Neutrophil (primary cell): ENCODE measurements around the gene PLA2G3.

Source experiments
- H3K27ac ChIP-seq: fragments of 200-600 bp; sonication (generic); 2 replicates; pipeline ENCODE4 v1.5.1; 2016; ENCODE audit warnings: mild to moderate bottlenecking, moderate library complexity
- H3K27me3 ChIP-seq: fragments of 200-600 bp; sonication (generic); 2 replicates; pipeline ENCODE4 v1.6.0; 2016; ENCODE audit warnings: mild to moderate bottlenecking
- H3K36me3 ChIP-seq: fragments of 200-600 bp; sonication (generic); 2 replicates; pipeline ENCODE4 v1.5.1; 2017
- H3K4me1 ChIP-seq, 2 experiments: fragments of 200-600 bp in 1 of 2; sonication (generic) in 1 of 2; 1 replicate in 1 of 2; 2 replicates in 1 of 2; pipeline versions ENCODE4 v1.5.1 to v1.6.1; 2013 to 2016; ENCODE audit warnings: low read depth in 1 of 2, low read length in 1 of 2, mild to moderate bottlenecking in 1 of 2, moderate library complexity in 1 of 2; ENCODE audit not compliant: control insufficient read depth in 1 of 2, insufficient read depth in 1 of 2
- H3K4me3 ChIP-seq, 2 experiments: fragments of 200-600 bp in 1 of 2; sonication (generic) in 1 of 2; 1 replicate in 1 of 2; 2 replicates in 1 of 2; pipeline ENCODE4 v1.5.1; 2013 to 2016; ENCODE audit warnings: low read depth in 1 of 2, low read length in 1 of 2, mild to moderate bottlenecking in 1 of 2, moderate library complexity in 1 of 2
- H3K9me3 ChIP-seq: fragments of 200-600 bp; sonication (generic); 2 replicates; pipeline ENCODE4 v1.5.1; 2016
- CTCF ChIP-seq: fragments of 200-600 bp; sonication (generic); IDR thresholded peaks from 2 replicates; pipeline ENCODE4 v1.5.1; 2016; ENCODE audit warnings: antibody characterized with exemption

The PLA2G3 gene

GRCh38 chr22:31139866-31140716, at the start of gene PLA2G3:
Gene PLA2G3 (minus strand): TSS chr22:31140508. CDS start chr22:31140354, 154 bp downstream.
- peaks cover 28% of the 10 kb centered on the region for H3K27me3 ChIP-seq
- no peak within 1 kb of the TSS for H3K4me3 ChIP-seq
- H3K9me3 ChIP-seq: no peaks in the 10 kb centered on the region
- TF ChIP-seq CTCF: no peak
- H3K4me1 ChIP-seq: peaks cover 0 to 3% of the 10 kb centered on the region in 2 experiments
- no peaks in the 10 kb centered on the region for H3K36me3 ChIP-seq
- H3K27ac ChIP-seq: no peak within 1 kb of the TSS

GRCh38 chr22:31187627-31188026, 47.3 kb upstream of the PLA2G3 start:
- Histone ChIP-seq H3K36me3 (peaks cover 32% of the 10 kb centered on the region), H3K27me3 (no peaks in the 10 kb centered on the region), H3K27ac (peak overlapping the region; percentile 23), H3K9me3 (no peaks in the 10 kb centered on the region), H3K4me3 (no peak overlapping the region), H3K4me1 (peaks cover 8% of the 10 kb centered on the region in 2 experiments)
- TF ChIP-seq CTCF: no peak

GRCh38 chr22:31185056-31185455, 44.7 kb upstream of the PLA2G3 start:
- no peaks in the 10 kb centered on the region for H3K27me3 ChIP-seq

DNA sequence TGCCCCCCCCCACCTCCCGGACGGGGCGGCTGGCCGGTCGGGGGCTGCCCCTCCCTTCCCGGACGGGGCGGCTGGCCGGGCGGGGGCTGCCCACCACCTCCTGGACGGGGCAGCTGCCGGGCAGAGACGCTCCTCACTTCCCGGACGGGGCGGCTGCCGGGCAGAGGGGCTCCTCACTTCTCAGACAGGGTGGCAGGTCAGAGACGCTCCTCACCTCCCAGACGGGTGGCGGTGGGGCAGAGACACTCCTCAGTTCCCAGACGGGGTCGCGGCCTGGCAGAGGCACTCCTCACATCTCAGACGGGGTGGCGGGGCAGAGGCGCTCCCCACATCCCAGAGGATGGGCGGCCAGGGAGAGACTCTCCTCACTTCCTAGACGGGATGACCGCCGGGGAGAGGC, 43.7 kb upstream of the PLA2G3 start:
- Histone ChIP-seq H3K36me3 (peaks cover 24% of the 10 kb centered on the region), H3K9me3 (no peaks in the 10 kb centered on the region), H3K27ac (no peak overlapping the region), H3K4me1 (no peaks in the 10 kb centered on the region), H3K27me3 (no peaks in the 10 kb centered on the region), H3K4me3 (no peak overlapping the region)
- TF ChIP-seq CTCF: no peak

More at GRCh38 chr22:31185056-31185455, 44.7 kb upstream of the PLA2G3 start:
- no peak for TF ChIP-seq CTCF
- no peak overlapping the region for H3K27ac ChIP-seq
- no peak overlapping the region for H3K4me3 ChIP-seq
- H3K9me3 ChIP-seq: no peaks in the 10 kb centered on the region
- no peaks in the 10 kb centered on the region for H3K4me1 ChIP-seq
- peaks cover 29% of the 10 kb centered on the region for H3K36me3 ChIP-seq

DNA sequence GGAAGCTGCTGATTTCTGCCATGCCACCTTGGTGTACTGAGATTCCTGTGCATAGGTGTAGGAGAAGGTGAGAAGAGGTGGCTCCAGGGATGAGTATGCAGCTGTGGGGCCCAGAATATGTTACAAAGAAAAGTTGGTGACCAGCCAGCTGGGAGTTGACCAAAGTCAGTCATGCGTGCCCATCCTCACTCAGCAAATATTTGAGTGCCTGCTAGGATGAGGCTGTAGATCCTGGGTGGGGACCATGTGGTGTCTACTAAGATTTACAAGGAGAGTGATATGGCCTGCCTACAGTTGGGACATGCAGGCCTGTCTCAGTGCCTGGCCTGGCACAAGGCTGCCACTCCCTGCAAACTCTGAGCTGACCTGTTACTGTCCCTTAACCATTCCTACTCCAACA, 39.0 kb upstream of the PLA2G3 start:
- Histone ChIP-seq H3K4me1 (no peaks in the 10 kb centered on the region), H3K27me3 (no peaks in the 10 kb centered on the region), H3K9me3 (no peaks in the 10 kb centered on the region), H3K4me3 (no peak overlapping the region), H3K27ac (no peak overlapping the region), H3K36me3 (peaks cover 20% of the 10 kb centered on the region)
- TF ChIP-seq CTCF: no peak
